Mesothelial cell of epicardium (in vitro differentiated cells): Measurements from ENCODE around the gene ABCG1. TPM values are rescaled to one million over a fixed set of nuclear protein-coding genes. Genes with fewer than 3 reads are reported as not detected.

Experiments
- DNase-seq, 2 experiments: peaks; one replicate each; pipeline ENCODE4 v3.0.0; 2021; ENCODE audit warnings: low spot score in 2 of 2; ENCODE audit not compliant: unreplicated experiment in 2 of 2
- H3K27ac Mint-ChIP-seq: 2 replicates; pipeline ENCODE4 v1.8.0; 2021; ENCODE audit warnings: mixed read lengths
- H3K27me3 Mint-ChIP-seq: 2 replicates; pipeline ENCODE4 v1.8.0; 2021; ENCODE audit warnings: low read depth, mixed read lengths
- H3K36me3 Mint-ChIP-seq: 2 replicates; pipeline ENCODE4 v1.8.0; 2021; ENCODE audit warnings: mixed read lengths
- H3K4me1 Mint-ChIP-seq: 2 replicates; pipeline ENCODE4 v1.8.0; 2021; ENCODE audit warnings: mixed read lengths
- H3K4me3 Mint-ChIP-seq: 2 replicates; pipeline ENCODE4 v1.8.0; 2021; ENCODE audit warnings: mild to moderate bottlenecking, moderate library complexity, mixed read lengths
- H3K9me3 Mint-ChIP-seq: 2 replicates; pipeline ENCODE4 v1.8.0; 2021; ENCODE audit warnings: mixed read lengths
- CTCF ChIP-seq: fragments of 200-600 bp; sonication (generic); IDR thresholded peaks from one replicate; pipeline ENCODE4 v1.5.0; 2021; ENCODE audit warnings: antibody characterized with exemption; ENCODE audit not compliant: unreplicated experiment
- total RNA-seq: library from RNA; stranded (reverse); gene quantifications from 3 replicates; pipeline ENCODE4 v1.2.1, GENCODE V29; 2021

Gene ABCG1
- total RNA-seq, 1 donor from 2014 or later, result 4.4 TPM

DNA sequence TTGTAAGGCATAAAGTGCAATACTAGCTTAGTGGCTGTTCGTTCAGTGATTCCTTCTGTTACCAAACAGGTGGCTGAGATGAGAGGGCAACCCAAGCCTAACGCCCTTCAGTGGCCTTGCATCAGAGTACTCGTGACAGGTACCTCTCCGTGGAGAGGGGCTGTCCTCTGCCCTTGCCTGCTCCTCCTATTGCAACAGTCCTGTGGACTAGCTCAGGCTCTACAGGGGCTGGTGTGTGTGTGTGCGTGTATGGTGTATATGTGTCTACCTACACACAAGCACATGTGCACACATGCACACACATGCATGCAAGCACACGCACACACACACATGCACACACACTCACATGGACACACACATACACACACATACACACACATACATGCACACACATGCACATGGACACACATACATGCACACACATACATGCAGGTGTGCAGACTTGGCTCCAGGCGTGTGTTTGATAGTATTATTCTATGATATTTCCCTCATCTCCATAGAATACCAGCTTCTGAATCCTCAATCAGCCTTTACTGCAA lies 81.2 kb downstream of the ABCG1 start:
- peaks cover 1% of the 10 kb centered on the region for H3K36me3 Mint-ChIP-seq
- no peak overlapping the region for H3K27ac Mint-ChIP-seq
- H3K27me3 Mint-ChIP-seq, result peaks cover 54% of the 10 kb centered on the region
- H3K4me3 Mint-ChIP-seq, result no peak overlapping the region
- peaks cover 3% of the 10 kb centered on the region for H3K4me1 Mint-ChIP-seq
- H3K9me3 Mint-ChIP-seq, result no peaks in the 10 kb centered on the region
- DNase-seq, result no peak
- no peak for TF ChIP-seq CTCF

- peaks cover 52% of the 10 kb centered on the region for H3K27me3 Mint-ChIP-seq
- DNase-seq, result no peak
- TF ChIP-seq CTCF, result no peak
These were observed 82.0 kb downstream of the ABCG1 start for GRCh38 chr21:42300956-42301355.

DNA sequence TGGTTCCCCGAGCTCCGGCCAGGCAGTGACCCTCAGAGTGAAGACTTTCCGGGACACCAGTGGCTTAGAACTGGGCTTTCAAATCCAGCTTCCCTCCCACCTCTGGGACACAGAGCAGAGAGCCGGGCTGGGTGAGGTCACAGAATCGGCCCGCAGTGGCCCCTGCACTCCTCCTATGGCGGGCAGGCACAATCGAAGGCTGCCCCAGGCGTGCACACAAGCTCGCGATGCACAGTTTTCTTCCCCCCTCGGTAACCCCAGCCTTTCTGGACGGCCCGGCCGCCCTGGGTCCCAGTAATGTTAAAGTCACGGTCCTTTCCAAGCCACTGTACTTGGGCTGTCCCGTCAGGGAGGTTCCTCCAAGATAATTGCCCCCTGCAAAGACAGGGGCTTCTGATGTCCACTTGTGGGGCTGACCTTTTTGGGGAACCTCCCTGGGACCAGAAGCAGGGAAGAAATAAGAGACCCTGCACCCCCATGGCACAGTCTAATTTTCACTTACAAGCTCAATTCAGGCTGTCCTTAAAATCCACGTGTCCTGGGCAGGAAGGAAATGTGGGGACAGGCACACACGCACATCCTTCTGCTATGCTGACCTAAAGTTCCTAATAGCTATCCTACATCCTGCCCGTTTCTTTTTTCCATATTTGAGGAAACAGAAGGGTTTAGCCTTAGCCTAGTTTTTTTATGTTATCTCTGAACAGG lies 82.6 kb downstream of the ABCG1 start:
- no peak for DNase-seq
- Mint-ChIP-seq H3K4me3 (no peak overlapping the region), H3K36me3 (no peaks in the 10 kb centered on the region), H3K4me1 (no peaks in the 10 kb centered on the region), H3K9me3 (no peaks in the 10 kb centered on the region), H3K27me3 (peaks cover 49% of the 10 kb centered on the region), H3K27ac (no peak overlapping the region)
- TF ChIP-seq CTCF, result no peak

More at GRCh38 chr21:42300956-42301355, 82.0 kb downstream of the ABCG1 start:
- Mint-ChIP-seq H3K9me3 (no peaks in the 10 kb centered on the region), H3K27ac (no peak overlapping the region), H3K36me3 (no peaks in the 10 kb centered on the region), H3K4me1 (no peaks in the 10 kb centered on the region), H3K4me3 (no peak overlapping the region)

- H3K9me3 Mint-ChIP-seq, result no peaks in the 10 kb centered on the region
- H3K27me3 Mint-ChIP-seq, result peaks cover 48% of the 10 kb centered on the region
- no peak for TF ChIP-seq CTCF
- H3K4me3 Mint-ChIP-seq, result no peak overlapping the region
- H3K4me1 Mint-ChIP-seq, result no peaks in the 10 kb centered on the region
- H3K27ac Mint-ChIP-seq, result no peak overlapping the region
- H3K36me3 Mint-ChIP-seq, result no peaks in the 10 kb centered on the region
- DNase-seq, result no peak
These were observed 83.2 kb downstream of the ABCG1 start for GRCh38 chr21:42302076-42302650.

DNA sequence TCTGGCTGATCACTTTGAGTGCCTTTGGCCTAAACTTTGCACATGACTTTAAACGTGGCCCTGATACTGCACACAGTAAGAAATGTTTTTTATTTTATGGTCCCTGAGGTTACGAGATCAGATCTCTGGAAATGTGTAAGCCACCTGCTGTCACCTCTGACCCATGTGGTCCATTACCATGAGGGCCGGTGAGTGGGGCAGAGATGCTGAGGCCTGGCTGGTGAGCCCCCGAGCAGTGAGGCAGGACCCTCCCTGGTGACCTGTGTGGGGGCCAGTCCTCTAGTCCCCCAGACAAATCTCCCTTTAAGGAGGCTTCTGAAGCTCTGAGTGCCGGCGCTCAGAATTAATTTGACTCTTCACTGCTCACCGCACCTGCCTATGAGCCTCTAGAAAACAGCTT lies 83.9 kb downstream of the ABCG1 start:
- Mint-ChIP-seq H3K36me3 (no peaks in the 10 kb centered on the region), H3K27ac (no peak overlapping the region), H3K9me3 (no peaks in the 10 kb centered on the region), H3K4me3 (no peak overlapping the region), H3K4me1 (no peaks in the 10 kb centered on the region), H3K27me3 (peaks cover 47% of the 10 kb centered on the region)
- DNase-seq, result no peak
- no peak for TF ChIP-seq CTCF
